ENCODE results near the gene DNAI2.
"Not testable (repeated sequence)": the region's sequence is repeated elsewhere in the genome, so short reads cannot be mapped to it uniquely, and the experiment has no call there.

DNAI2 gene

DNA sequence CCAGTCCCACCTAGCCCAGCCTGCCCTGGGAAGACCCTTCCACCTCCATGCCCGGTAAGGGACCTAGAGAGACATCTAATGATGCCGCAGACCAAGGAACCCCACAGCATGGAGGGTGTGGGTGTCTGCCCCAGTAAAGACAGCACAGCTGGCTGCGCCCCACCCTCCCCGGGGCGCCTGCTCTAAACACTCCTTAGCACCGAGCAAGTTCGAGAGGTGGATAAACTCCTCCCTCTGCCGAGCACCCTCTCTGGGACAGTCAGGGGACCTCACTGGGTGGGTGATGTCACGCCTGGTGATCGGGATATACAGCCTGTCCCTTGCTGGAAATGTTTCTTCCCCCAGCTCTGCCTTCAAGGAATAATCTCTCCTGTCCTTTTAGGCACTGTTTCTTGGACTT lies 16.7 kb upstream of the DNAI2 start:
- H3K9me3 ChIP-seq (ENCODE audit: control insufficient read depth in 5 of 5, low read length in 5 of 5) = no peaks in the 10 kb centered on the region
- H3K27me3 ChIP-seq (ENCODE audit: control insufficient read depth in 5 of 5, insufficient read depth in 4 of 5, low read length in 5 of 5) = no peaks in the 10 kb centered on the region
- no peak overlapping the region for H3K9ac ChIP-seq (ENCODE audit: low read length in 5 of 5)
- peaks cover 0 to 50% (median 9%) of the 10 kb centered on the region in 5 donors for H3K36me3 ChIP-seq (ENCODE audit: control insufficient read depth in 5 of 5, insufficient read depth in 5 of 5, low read length in 5 of 5)
- H3K4me3 ChIP-seq (ENCODE audit: low read depth in 1 of 5, low read length in 5 of 5) = no peak overlapping the region
- H3K4me1 ChIP-seq (ENCODE audit: control insufficient read depth in 5 of 5, insufficient read depth in 5 of 5, low read length in 5 of 5) = no peaks in the 10 kb centered on the region
- no peak overlapping the region for H3K27ac ChIP-seq (ENCODE audit: low read depth, low read length)

DNA sequence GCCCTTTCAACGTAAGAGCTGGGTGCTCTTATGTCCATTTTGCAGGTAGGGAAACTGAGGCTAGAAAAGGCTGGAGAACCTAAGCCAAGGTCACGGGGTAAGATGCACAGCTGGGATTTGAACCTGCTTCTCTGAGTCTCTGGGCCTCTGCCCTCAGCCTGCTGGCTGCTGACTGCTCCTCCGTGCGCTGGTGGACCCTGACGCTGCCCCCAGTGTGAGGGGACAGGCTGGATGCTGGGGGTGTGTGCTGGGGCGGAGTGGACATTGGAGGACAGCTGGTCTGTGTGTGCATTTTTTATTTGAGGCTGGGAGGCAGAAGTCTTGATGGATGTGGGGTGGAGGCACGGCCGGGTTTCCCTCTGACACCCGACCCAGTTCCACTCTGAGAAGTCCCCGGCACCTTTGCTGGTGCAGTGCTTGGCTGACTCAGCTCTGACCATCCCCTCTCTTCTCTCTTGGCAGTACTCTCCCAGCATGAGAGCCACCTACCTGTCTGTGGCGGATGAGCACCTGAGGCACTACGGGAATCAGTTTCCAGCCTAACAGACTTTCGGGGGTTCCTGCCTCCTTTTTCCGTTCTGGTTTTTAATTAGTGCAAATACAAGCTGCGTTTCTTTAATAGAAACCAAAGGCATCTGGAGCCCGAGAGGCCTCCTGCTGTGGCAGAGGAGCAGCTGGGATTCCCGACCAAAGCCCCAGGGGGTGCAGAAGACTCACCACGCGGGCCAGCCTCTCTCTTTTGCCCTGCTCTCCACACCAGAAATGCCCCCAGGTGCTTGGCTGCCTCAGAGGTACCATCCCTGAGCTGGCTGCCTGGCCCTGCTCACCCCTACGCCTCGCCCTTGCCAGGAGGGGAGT lies 14.1 kb upstream of the DNAI2 start:
- Histone ChIP-seq H3K4me3 (ENCODE audit: low read depth in 1 of 5, low read length in 5 of 5) (no peak overlapping the region), H3K9me3 (ENCODE audit: control insufficient read depth in 5 of 5, low read length in 5 of 5) (no peaks in the 10 kb centered on the region), H3K36me3 (ENCODE audit: control insufficient read depth in 5 of 5, insufficient read depth in 5 of 5, low read length in 5 of 5) (peaks cover 0 to 30% (median 2%) of the 10 kb centered on the region in 5 donors), H3K27me3 (ENCODE audit: control insufficient read depth in 5 of 5, insufficient read depth in 4 of 5, low read length in 5 of 5) (no peaks in the 10 kb centered on the region), H3K9ac (ENCODE audit: low read length in 5 of 5) (no peak overlapping the region), H3K4me1 (ENCODE audit: control insufficient read depth in 5 of 5, insufficient read depth in 5 of 5, low read length in 5 of 5) (no peaks in the 10 kb centered on the region), H3K27ac (ENCODE audit: low read depth, low read length) (no peak overlapping the region)

DNA sequence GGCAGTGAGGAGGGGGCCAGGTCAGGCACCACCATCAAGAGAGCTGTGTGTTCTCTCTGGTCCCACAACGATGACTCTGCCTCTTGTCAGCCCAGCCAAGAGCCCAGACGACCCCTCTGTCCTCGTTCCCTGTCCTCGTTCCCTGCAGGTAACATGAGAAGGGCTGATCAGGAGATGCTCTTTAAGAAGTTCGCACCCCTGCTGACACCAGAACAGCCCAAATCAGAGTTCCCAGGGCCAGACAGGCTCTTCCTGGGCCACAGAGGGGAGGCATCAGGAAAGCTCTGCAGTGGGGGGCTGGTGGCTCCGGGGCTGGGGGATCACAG lies 13.5 kb upstream of the DNAI2 start:
- no peaks in the 10 kb centered on the region for H3K4me1 ChIP-seq (ENCODE audit: control insufficient read depth in 5 of 5, insufficient read depth in 5 of 5, low read length in 5 of 5)
- H3K27ac ChIP-seq (ENCODE audit: low read depth, low read length) = no peak overlapping the region
- H3K4me3 ChIP-seq (ENCODE audit: low read depth in 1 of 5, low read length in 5 of 5) = no peak overlapping the region
- no peaks in the 10 kb centered on the region for H3K9me3 ChIP-seq (ENCODE audit: control insufficient read depth in 5 of 5, low read length in 5 of 5)
- peaks cover 0 to 27% (median 2%) of the 10 kb centered on the region in 5 donors for H3K36me3 ChIP-seq (ENCODE audit: control insufficient read depth in 5 of 5, insufficient read depth in 5 of 5, low read length in 5 of 5)
- H3K9ac ChIP-seq (ENCODE audit: low read length in 5 of 5) = no peak overlapping the region
- H3K27me3 ChIP-seq (ENCODE audit: control insufficient read depth in 5 of 5, insufficient read depth in 4 of 5, low read length in 5 of 5) = no peaks in the 10 kb centered on the region

DNA sequence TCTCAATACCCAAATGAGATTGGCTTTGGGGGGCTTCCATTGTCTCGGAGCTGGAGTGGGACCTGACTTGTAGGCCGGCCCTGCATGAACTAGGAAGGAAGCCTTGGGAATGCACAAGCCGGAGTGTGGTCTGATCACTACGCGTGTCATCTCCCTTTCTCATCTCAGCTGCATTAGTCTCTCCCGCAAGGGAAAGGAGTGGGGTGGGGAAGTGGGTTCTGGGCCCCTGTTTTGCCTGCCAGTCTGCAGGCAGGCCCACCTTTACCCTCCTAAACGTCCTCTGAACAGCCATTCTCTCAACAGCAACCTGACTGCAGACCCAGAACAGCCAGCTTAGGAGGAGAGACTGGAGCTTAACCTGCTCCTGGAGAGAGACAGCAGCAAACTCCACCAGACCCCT lies 11.4 kb upstream of the DNAI2 start:
- no peak overlapping the region for H3K4me3 ChIP-seq (ENCODE audit: low read depth in 1 of 5, low read length in 5 of 5)

DNA sequence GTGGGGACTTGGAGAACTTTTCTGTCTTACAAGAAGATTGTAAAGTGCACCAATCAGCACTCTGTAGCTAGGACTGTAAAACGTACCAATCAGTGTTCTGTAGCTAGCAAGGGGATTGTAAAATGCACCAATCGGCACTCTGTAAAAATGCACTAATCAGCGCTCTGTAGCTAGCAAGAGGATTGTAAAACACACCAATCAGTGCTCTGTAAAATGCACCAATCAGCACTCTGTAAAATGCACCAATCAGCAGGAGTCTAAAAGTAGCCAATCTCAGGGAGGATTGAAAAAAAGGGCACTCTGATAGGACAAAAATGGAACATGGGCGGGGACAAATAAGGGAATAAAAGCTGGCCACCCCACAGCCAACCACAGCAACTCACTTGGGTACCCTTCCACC lies 7.0 kb upstream of the DNAI2 start:
- H3K36me3 ChIP-seq (ENCODE audit: control insufficient read depth in 5 of 5, insufficient read depth in 5 of 5, low read length in 5 of 5); H3K4me1 ChIP-seq (ENCODE audit: control insufficient read depth in 5 of 5, insufficient read depth in 5 of 5, low read length in 5 of 5); H3K9ac ChIP-seq (ENCODE audit: low read length in 5 of 5); H3K9me3 ChIP-seq (ENCODE audit: control insufficient read depth in 5 of 5, low read length in 5 of 5); H3K4me3 ChIP-seq (ENCODE audit: low read depth in 1 of 5, low read length in 5 of 5); H3K27ac ChIP-seq (ENCODE audit: low read depth, low read length): not testable (repeated sequence)
- H3K27me3 ChIP-seq (ENCODE audit: control insufficient read depth in 5 of 5, insufficient read depth in 4 of 5, low read length in 5 of 5) = peaks cover 0 to 10% (median 0%) of the 10 kb centered on the region in 5 donors

More for the DNA sequence above, 11.4 kb upstream of the DNAI2 start:
- Histone ChIP-seq H3K27me3 (ENCODE audit: control insufficient read depth in 5 of 5, insufficient read depth in 4 of 5, low read length in 5 of 5) (no peaks in the 10 kb centered on the region), H3K9me3 (ENCODE audit: control insufficient read depth in 5 of 5, low read length in 5 of 5) (no peaks in the 10 kb centered on the region), H3K27ac (ENCODE audit: low read depth, low read length) (no peak overlapping the region), H3K9ac (ENCODE audit: low read length in 5 of 5) (no peak overlapping the region), H3K4me1 (ENCODE audit: control insufficient read depth in 5 of 5, insufficient read depth in 5 of 5, low read length in 5 of 5) (no peaks in the 10 kb centered on the region), H3K36me3 (ENCODE audit: control insufficient read depth in 5 of 5, insufficient read depth in 5 of 5, low read length in 5 of 5) (peaks cover 0 to 11% (median 0%) of the 10 kb centered on the region in 5 donors)

DNA sequence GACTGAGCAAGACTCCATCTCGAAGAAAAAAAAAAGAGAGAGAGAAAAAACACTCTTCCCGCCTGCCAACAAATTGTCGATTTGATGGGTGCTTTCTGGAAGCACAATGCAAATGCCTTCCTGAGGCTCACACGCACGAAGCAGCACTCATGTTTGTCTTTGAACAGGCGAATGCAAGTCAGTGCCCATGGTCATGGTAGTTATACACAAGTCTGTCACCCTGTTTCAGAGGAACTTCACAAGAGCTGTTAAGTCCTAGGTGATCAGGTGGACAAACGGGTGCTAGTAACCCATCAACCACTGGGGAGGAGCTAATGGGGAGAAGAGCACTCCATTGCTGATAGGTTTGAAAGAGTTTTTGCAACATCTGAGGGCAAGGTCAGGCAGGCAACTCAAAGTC lies 6.5 kb upstream of the DNAI2 start:
- Histone ChIP-seq H3K9ac (ENCODE audit: low read length in 5 of 5) (no peak overlapping the region), H3K36me3 (ENCODE audit: control insufficient read depth in 5 of 5, insufficient read depth in 5 of 5, low read length in 5 of 5) (no peaks in the 10 kb centered on the region), H3K27me3 (ENCODE audit: control insufficient read depth in 5 of 5, insufficient read depth in 4 of 5, low read length in 5 of 5) (peaks cover 0 to 10% (median 0%) of the 10 kb centered on the region in 5 donors), H3K9me3 (ENCODE audit: control insufficient read depth in 5 of 5, low read length in 5 of 5) (no peaks in the 10 kb centered on the region), H3K4me1 (ENCODE audit: control insufficient read depth in 5 of 5, insufficient read depth in 5 of 5, low read length in 5 of 5) (peaks cover 0 to 14% (median 10%) of the 10 kb centered on the region in 5 donors), H3K27ac (ENCODE audit: low read depth, low read length) (no peak overlapping the region), H3K4me3 (ENCODE audit: low read depth in 1 of 5, low read length in 5 of 5) (no peak overlapping the region)

DNA sequence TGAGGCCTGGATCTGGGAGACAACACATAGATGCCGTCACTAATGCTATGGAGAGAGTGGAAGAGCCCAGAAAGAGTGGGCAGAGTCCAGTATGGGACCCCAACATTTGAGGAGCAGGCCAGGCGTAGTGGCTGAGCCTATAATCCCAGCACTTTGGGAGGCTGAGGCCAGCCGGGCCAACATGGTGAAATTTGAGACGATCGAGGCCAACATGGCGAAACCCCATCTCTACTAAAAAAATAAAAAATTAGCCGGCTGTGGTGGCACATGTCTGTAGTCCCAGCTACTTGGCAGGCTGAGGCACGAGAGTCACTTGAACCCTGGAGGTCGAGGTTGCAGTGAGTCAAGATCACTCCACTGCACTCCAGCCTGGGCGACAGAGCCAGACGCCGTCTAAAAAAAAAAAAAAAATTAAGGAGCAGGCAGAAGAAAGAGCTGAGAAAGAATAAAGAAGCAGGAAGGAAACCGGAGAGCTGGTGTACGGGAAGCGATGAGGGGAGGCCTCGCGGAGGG lies 6.0 kb upstream of the DNAI2 start:
- Histone ChIP-seq H3K36me3 (ENCODE audit: control insufficient read depth in 5 of 5, insufficient read depth in 5 of 5, low read length in 5 of 5) (no peaks in the 10 kb centered on the region), H3K27me3 (ENCODE audit: control insufficient read depth in 5 of 5, insufficient read depth in 4 of 5, low read length in 5 of 5) (peaks cover 0 to 10% (median 0%) of the 10 kb centered on the region in 5 donors), H3K27ac (ENCODE audit: low read depth, low read length) (no peak overlapping the region), H3K9me3 (ENCODE audit: control insufficient read depth in 5 of 5, low read length in 5 of 5) (no peaks in the 10 kb centered on the region), H3K4me1 (ENCODE audit: control insufficient read depth in 5 of 5, insufficient read depth in 5 of 5, low read length in 5 of 5) (peaks cover 0 to 18% (median 15%) of the 10 kb centered on the region in 5 donors), H3K9ac (ENCODE audit: low read length in 5 of 5) (no peak overlapping the region), H3K4me3 (ENCODE audit: low read depth in 1 of 5, low read length in 5 of 5) (no peak overlapping the region)

DNA sequence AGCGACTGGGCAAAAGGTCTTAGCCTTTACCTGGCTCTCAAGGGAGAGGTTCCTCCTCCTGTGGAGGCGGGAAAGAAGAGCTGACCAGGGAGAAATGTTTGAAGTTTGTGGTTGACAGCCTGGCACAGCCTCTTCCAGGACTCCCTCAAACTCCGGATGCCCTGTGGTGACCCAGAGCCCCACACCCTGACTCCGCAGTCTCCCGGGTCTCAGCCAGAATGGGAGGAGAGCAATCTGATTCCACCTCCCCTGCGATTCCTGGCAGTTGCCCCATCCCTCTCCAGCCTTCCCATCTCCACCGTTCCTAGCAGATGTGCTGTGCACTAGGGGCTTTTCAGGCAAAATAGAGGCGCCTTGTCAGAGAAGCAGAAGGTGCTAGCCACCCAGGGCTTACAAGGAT lies 5.5 kb upstream of the DNAI2 start:
- Histone ChIP-seq H3K4me3 (ENCODE audit: low read depth in 1 of 5, low read length in 5 of 5) (no peak overlapping the region), H3K36me3 (ENCODE audit: control insufficient read depth in 5 of 5, insufficient read depth in 5 of 5, low read length in 5 of 5) (no peaks in the 10 kb centered on the region), H3K4me1 (ENCODE audit: control insufficient read depth in 5 of 5, insufficient read depth in 5 of 5, low read length in 5 of 5) (peaks cover 0 to 21% (median 18%) of the 10 kb centered on the region in 5 donors), H3K9me3 (ENCODE audit: control insufficient read depth in 5 of 5, low read length in 5 of 5) (no peaks in the 10 kb centered on the region), H3K9ac (ENCODE audit: low read length in 5 of 5) (no peak overlapping the region), H3K27me3 (ENCODE audit: control insufficient read depth in 5 of 5, insufficient read depth in 4 of 5, low read length in 5 of 5) (peaks cover 0 to 10% (median under 1%) of the 10 kb centered on the region in 5 donors), H3K27ac (ENCODE audit: low read depth, low read length) (no peak overlapping the region)

DNA sequence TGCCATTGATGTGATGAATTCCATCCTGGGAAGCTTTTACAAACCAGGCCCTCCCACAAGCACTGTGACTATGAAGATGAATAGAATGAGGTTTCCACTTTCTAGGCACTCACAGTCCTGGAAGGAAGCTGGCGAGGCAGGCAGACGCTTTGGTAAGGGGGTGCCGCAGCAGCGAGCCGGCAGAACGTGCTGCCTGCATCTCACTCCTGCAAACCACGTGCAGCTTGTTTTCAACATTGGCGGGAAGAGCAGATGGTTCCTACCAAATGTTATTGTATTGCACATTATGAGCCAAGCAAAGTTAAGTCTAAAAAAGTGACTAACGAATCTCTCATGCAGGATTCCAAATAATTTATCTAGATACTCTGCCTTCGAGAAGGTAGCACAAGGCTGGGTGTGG lies 3.7 kb upstream of the DNAI2 start:
- H3K27ac ChIP-seq (ENCODE audit: low read depth, low read length) = no peak overlapping the region
- no peak overlapping the region for H3K9ac ChIP-seq (ENCODE audit: low read length in 5 of 5)
- H3K36me3 ChIP-seq (ENCODE audit: control insufficient read depth in 5 of 5, insufficient read depth in 5 of 5, low read length in 5 of 5) = no peaks in the 10 kb centered on the region
- peaks cover 0 to 35% (median 31%) of the 10 kb centered on the region in 5 donors for H3K4me1 ChIP-seq (ENCODE audit: control insufficient read depth in 5 of 5, insufficient read depth in 5 of 5, low read length in 5 of 5)
- H3K27me3 ChIP-seq (ENCODE audit: control insufficient read depth in 5 of 5, insufficient read depth in 4 of 5, low read length in 5 of 5) = peaks cover 2 to 25% (median 13%) of the 10 kb centered on the region in 5 donors
- H3K4me3 ChIP-seq (ENCODE audit: low read depth in 1 of 5, low read length in 5 of 5) = no peak overlapping the region
- no peaks in the 10 kb centered on the region for H3K9me3 ChIP-seq (ENCODE audit: control insufficient read depth in 5 of 5, low read length in 5 of 5)

DNA sequence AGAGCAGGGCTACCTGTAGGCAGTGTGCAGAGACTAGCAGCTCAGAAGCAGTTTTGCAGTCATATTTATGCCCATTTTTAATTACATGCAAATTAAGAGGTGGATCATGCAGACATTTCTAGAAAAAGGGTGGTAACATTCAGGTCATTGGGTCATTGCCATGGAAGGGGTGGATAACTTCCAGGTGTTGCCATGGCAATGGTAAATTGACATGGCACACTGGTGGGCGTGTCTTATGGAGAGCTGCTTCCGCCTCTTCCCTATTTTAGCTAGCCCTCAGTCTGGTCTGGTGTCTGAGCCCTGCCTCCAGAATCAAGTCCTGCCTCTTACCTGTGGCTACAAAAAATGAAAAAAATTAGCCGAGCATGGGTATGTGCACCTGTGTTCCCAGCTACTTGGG lies 2.8 kb upstream of the DNAI2 start:
- peaks cover 5 to 25% (median 13%) of the 10 kb centered on the region in 5 donors for H3K27me3 ChIP-seq (ENCODE audit: control insufficient read depth in 5 of 5, insufficient read depth in 4 of 5, low read length in 5 of 5)
- H3K4me1 ChIP-seq (ENCODE audit: control insufficient read depth in 5 of 5, insufficient read depth in 5 of 5, low read length in 5 of 5) = peaks cover 7 to 45% (median 38%) of the 10 kb centered on the region in 5 donors
- no peak overlapping the region for H3K4me3 ChIP-seq (ENCODE audit: low read depth in 1 of 5, low read length in 5 of 5)
- no peaks in the 10 kb centered on the region for H3K36me3 ChIP-seq (ENCODE audit: control insufficient read depth in 5 of 5, insufficient read depth in 5 of 5, low read length in 5 of 5)
- no peak overlapping the region for H3K27ac ChIP-seq (ENCODE audit: low read depth, low read length)
- H3K9me3 ChIP-seq (ENCODE audit: control insufficient read depth in 5 of 5, low read length in 5 of 5) = no peaks in the 10 kb centered on the region
- no peak overlapping the region for H3K9ac ChIP-seq (ENCODE audit: low read length in 5 of 5)

All from subcutaneous abdominal adipose tissue (tissue), 5 donors.